Activated CD4-positive, alpha-beta T cell treated with anti-CD3 and anti-CD28 coated beads, Interleukin-2, amount 50 U/mL, for 4 hours (primary cell): Measurements from ENCODE around the gene HSD17B12.

Experiments used
- DNase-seq, 2 experiments: peaks; one replicate each; pipeline ENCODE4 v3.0.0-alpha.2; 2020

The HSD17B12 gene

DNA sequence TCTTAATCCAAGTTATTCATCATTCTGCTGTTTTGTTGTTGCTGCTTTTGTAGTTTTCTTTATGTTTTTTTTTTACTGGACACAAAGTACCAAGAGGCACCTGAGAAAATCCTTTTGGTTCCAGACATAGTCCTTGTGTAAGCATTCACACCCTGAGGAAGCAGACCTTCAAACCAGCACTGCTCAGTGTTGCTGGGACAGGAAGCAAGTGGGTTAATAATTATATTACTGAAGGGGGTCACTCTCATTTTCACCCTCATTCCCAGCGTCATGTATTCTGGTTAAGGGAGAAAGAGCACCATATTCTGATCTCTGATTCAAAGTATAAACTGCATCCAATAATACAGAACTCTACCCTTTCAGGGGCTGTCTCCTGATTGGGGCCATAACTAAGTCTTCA lies 194.2 kb downstream of the HSD17B12 start:
- DNase-seq: no peak

DNA sequence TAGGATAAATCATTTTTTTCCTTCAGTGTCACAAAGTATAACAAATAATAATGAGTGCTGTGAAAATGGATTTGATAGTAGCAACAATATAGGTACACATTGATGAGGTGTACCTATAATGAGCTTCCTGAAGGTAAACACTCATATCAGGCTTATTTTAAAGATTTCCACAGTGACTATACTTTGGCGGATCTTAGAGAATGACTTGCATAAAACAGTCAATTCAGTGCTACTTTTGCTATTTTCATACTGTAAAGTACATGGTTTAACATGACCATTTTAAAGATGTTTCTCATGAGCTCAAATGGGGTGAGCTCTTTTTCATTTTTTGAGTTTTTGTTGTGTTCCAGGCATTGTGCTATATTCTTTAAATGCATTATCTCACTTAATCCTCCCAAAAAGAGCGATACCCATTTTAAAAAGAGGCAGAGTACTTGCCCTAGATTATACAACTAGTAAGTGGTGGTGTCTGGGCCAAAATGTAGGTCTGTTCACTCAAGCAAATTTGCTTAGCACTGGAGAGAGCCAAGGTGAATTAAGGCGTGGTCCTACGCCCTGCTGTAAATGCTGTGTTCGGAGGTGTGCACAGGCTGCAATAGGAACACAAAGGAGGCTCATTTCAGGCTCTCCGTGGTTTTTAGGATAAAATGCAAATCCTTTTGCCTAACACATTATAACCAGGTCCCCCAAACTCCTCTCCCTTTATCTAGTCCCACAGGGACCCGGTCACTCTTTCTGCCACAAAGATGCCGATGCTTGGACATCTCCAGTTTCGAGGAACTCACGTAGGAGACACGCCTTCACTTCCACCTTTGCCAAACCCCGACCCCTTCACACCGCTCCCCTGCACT lies 199.5 kb downstream of the HSD17B12 start:
- no peak for DNase-seq

DNA sequence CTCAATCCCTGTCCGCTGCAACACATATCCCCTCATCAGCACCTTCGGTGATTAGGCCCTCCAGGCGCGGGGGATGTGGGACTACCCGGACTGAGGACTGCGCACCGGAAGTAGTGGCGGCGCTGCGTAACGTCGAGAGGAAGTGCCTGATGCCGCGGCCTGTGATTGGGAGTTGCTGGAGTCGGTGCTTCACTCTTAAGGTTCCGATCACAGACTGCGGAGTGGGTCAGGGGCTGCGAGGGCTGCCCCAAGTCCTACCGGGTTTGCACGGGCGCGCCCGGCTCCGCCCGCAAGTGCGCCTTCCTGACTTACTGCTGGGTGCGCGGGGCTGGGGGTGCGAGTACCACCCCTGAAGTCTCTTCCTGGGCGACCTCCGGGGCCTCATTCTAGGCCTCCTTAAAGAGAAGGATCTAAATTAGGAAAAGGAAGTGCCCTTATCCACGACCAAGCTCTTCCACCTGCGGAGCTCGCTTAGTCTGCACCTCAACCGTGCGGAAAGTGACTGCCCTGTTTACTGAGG lies 200.2 kb downstream of the HSD17B12 start, which contains the start of gene ALKBH3:
Gene ALKBH3, plus strand, starts transcription at position 192 of the 520 bp plus-strand sequence. CDS start 1,822 bp downstream, outside the sequence.
- DNase-seq: peak; percentile 88 to 90

DNA sequence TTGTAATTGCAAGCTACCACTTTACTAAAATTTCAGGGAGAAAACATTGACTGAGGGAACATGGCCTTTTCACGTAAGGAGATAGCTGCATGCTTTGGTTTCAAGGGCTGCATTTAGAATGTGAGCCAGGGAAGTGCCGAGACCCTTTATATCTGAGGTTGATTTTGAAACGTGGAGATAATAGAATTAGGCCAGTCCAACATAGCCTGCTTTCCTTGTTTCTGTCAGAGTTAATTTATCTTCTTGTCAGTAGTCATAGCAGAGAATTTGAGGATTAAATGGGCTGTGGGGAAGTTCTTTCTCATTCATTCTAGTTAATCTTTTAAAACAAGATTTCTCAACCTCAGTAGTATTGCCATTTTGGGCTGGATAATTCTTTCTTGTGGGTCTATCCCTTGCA lies 212.3 kb downstream of the HSD17B12 start:
- no peak for DNase-seq

DNA sequence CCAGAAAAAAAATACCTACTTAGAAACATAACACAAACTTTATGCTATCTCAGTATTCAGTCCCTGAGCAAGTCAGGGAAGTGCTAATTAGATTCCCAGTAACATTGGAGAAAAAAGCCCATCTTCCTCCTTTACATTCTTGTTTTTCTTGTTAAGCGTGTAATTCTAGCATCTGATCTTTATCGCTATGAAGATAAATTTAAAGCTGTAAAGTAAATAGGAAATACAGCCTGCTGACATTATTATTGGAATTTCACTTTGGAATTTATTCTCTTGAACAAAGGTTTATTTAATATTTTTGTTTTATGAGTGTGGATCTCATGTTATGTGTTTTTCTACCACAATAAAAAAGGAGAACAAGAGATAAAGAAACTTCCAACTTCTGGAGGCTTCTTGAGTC lies 214.0 kb downstream of the HSD17B12 start:
- no peak for DNase-seq

DNA sequence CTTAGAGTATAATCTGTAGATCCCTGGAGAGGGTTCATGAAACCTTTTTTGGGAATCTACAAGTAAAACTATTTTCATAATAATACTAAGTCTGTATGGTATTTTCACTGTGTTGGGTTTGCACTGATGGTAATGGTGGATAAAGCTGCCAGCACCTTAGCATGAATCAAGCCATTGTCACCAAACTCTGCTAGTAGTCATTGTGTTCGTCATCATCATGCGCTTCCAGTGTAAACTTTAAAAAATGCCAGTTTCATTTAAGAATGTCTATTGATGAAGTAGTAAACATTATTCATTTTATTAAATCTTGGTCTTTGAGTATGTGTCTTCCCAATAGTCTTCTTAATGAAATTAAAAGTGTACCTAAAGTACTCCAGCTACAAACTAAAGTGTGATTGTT lies 215.1 kb downstream of the HSD17B12 start:
- no peak for DNase-seq

DNA sequence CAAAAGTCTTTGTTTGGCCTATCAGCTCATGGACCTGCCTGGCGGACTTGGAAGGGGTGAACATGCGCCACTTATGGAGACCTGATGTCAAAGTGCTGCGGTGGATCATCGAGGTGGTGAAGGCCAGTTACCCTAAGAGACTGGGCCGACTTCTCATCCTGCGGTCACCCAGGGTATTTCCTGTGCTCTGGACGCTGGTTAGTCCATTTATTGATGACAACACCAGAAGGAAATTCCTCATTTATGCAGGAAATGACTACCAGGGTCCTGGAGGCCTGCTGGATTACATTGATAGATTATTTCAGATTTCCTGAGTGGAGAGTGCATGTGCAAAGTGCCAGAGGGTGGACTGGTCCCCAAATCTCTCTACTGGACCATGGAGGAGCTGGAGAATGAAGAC lies 218.0 kb downstream of the HSD17B12 start:
- no peak for DNase-seq

DNA sequence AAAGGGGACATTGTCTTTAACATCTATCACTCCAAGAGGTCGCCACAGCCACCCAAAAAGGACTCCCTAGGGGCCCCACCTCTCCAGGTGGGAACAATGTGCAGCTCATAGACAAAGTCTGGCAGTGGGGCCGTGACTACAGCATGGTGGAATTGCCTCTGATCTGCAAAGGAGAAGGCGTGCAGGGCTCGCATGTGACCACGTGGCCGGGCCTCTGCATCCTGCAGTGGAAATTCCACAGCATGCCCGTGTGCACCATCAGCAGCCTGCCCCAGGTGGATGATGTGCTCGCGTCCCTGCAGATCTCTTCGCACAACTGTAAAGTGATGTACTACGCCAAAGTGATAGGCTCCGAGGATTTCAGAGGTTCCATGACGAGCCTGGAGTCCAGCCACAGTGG lies 218.6 kb downstream of the HSD17B12 start:
- no peak for DNase-seq

DNA sequence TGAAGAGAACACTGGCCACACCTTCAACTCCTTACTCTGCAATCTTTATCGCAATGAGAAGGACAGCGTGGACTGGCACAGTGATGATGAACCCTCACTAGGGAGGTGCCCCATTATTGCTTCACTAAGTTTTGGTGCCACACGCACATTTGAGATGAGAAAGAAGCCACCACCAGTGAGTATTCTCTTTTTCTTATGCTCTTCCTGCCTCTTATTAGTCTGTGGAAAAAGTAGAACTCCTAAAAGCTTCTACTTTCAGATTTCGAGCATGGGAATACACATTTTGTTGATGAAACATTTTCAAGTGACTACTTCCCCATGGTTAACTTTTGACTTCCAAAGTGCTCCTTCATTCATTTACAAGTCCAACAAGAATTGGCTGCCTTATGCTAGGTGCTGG lies 221.0 kb downstream of the HSD17B12 start:
- DNase-seq: no peak

DNA sequence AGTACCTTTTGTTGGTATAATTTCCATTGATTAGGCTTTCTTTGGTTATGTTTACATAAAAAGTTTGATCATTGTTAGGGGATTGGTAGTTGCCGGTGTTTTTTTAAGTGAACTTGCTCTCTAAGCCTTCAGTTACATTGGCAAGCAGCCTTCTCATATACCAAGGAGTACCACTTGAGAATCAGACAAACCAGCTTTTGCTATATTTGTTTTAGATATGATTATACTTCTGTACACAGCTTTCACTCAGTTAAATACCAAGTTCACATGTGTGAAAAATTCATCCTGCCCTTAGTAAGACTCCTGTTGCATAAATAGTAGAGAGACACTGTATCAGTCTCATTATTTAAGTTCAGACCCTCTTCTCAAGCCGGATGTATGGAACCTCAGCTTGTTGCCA lies 222.5 kb downstream of the HSD17B12 start:
- DNase-seq: no peak

DNA sequence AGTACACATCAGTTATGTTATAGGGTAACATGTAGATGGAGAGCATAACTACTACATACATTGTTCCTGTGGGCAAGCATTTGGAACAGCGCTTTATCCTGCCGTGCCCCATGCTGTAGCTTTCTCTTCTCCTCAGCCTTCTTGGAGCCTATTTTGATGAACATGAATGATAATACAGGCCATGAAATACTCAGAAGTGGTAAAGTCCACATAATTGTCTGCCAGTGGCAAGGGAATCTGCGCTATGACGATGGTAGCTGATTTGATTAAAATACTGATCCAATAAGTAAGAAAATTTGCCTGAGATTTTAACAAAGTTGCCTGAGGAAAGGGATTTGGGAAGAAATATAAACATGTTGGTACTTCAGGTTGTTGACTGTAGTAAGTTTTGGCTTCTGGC lies 223.4 kb downstream of the HSD17B12 start:
- no peak for DNase-seq

DNA sequence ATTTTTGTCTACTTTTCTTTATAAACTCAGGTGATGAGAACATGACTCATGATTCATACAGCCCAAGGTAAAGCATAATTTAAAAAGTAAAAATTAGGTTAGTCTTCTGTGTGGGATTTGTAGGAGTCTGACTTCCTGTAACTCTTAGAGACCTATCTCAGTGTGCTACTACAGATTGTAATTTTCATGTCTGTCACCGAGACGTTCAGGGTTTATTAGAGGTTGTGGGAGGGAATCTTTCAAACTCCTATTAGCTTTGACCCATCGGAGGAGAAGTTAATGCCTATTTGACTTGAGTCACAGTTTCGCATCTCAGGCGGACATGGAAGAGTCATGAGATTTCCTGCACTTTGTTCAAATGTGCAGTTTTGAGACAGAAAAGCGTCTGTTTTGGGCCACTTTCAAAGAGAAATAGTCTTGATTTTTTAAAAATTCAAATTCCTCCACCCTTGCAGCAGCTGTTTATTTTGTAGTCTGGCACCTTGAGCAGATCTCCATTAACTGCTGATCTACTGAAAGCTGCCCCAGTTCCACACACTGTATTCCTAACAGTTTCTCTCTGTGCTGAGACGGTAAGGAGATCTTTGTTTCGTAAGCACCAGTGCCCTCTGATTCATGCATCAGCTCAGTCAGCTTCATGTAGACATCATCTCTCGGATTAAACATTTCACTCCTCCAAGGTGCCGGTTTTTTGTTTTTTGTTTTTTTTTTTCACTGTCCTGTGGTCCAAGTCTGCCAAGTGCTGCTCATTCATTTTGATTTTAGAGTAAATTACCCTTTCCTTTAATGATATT lies 224.4 kb downstream of the HSD17B12 start:
- DNase-seq: no peak

DNA sequence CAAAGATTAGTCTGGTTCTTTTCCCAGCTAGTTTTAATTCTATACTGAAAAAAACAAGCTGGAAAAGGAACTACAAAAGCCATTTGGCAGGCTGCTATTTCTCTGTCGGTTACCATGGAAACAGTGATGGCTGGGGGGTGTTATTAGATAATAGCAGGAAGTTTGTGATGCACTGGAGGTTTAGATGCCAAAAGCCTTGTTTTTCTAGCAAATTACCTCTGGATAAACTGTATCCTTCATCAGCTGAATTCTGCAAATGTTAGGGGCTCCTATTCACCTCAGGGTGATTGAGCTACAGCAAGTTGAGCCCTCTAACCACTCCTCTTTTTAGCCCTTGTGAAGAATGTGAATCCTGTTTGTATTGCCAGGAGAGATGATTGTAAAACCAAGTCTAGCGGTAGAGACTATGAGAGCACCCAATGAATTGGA lies 225.3 kb downstream of the HSD17B12 start:
- no peak for DNase-seq
